ENCODE data around the gene MGME1.

Gene MGME1

DNA sequence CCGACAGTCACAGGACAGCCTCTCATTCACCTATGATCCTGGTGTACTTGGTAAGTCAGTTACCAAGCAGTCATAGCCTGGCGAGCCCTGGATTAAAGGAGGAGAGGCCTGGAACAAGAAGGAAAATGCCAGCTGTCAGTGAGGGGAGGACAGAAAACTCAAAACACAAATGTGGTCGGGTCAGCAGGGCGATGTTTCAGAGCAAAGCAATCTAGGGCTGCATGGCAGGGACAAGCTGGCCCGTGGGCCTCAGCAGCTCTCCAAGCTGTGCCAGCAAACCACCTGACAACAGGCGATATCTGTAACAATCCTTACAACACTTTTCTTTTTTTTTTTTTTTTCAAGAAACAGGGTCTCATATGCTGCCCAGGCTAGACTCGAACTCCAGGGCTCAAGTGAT lies 40.3 kb downstream of the MGME1 start:
- TF ChIP-seq SIN3A (IDR thresholded peaks at IDR 0.05; ENCODE audit: borderline replicate concordance, insufficient read depth, low read length), result no peak
- no peak for TF ChIP-seq TAF1 (IDR thresholded peaks at IDR 0.05; ENCODE audit: borderline replicate concordance, insufficient read depth, low read length)

DNA sequence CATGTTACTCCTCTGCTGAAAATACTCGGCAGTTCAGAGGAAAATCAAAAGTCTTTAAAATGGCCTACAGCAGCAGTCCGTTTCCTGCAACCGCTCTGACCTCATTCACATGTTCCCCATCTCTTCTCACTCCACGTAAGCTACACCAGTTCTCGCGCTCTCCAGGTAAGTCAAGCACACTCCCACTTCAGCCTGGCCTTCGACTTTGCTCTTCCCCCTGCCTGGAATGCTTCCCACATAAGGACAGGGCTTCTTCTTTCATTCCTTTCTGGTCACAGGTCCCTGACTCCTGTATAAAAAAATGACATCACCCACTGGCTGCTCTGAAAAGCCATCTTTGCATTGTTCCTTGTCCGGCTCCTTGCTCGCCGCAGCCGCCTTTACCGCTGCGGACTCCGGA lies 42.7 kb downstream of the MGME1 start:
- TF ChIP-seq, protein P1, sequence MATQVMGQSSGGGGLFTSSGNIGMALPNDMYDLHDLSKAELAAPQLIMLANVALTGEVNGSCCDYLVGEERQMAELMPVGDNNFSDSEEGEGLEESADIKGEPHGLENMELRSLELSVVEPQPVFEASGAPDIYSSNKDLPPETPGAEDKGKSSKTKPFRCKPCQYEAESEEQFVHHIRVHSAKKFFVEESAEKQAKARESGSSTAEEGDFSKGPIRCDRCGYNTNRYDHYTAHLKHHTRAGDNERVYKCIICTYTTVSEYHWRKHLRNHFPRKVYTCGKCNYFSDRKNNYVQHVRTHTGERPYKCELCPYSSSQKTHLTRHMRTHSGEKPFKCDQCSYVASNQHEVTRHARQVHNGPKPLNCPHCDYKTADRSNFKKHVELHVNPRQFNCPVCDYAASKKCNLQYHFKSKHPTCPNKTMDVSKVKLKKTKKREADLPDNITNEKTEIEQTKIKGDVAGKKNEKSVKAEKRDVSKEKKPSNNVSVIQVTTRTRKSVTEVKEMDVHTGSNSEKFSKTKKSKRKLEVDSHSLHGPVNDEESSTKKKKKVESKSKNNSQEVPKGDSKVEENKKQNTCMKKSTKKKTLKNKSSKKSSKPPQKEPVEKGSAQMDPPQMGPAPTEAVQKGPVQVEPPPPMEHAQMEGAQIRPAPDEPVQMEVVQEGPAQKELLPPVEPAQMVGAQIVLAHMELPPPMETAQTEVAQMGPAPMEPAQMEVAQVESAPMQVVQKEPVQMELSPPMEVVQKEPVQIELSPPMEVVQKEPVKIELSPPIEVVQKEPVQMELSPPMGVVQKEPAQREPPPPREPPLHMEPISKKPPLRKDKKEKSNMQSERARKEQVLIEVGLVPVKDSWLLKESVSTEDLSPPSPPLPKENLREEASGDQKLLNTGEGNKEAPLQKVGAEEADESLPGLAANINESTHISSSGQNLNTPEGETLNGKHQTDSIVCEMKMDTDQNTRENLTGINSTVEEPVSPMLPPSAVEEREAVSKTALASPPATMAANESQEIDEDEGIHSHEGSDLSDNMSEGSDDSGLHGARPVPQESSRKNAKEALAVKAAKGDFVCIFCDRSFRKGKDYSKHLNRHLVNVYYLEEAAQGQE (IDR thresholded peaks at IDR 0.05; ENCODE audit: insufficient read depth in 1 of 2, low read depth in 2 of 2, low read length in 2 of 2), result no peak
- no peak for TF ChIP-seq TAF1 (IDR thresholded peaks at IDR 0.05; ENCODE audit: borderline replicate concordance, insufficient read depth, low read length)
- no peak for TF ChIP-seq FOXP2 (optimal IDR thresholded peaks at IDR 0.05; ENCODE audit: borderline replicate concordance, extremely low read depth, extremely low read length, insufficient read depth)
- no peak for TF ChIP-seq SIN3A (IDR thresholded peaks at IDR 0.05; ENCODE audit: borderline replicate concordance, insufficient read depth, low read length)
- TF ChIP-seq POLR2AphosphoS5 (IDR thresholded peaks at IDR 0.05; ENCODE audit: low read depth, low read length), result no peak

DNA sequence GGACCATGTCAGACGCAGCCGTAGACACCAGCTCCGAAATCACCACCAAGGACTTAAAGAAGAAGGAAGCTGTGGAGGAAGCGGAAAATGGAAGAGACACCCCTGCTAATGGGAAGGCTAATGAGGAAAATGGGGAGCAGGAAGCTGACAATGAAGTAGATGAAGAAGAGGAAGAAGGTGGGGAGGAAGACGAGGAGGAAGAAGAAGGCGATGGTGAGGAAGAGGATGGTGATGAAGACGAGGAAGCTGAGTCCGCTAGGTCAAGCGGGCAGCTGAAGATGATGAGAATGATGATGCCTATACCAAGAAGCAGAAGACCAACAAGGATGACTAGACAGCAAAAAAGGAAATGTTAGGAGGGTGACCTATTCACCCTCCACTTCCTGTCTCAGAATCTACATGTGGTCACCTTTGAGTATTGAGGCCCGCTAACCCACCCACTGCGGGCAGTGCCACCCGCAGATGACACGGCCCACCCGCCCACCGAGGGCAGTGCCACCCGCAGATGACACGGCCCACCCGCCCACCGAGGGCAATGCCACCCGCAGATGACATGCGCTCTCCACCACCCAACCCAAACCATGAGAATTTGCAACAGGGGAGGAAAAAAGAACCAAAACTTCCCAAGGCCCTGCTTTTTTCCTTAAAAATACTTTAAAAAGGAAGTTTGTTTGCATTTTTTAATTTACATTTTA lies 43.3 kb downstream of the MGME1 start:
- no peak for TF ChIP-seq SIN3A (IDR thresholded peaks at IDR 0.05; ENCODE audit: borderline replicate concordance, insufficient read depth, low read length)
- no peak for TF ChIP-seq FOXP2 (optimal IDR thresholded peaks at IDR 0.05; ENCODE audit: borderline replicate concordance, extremely low read depth, extremely low read length, insufficient read depth)
- TF ChIP-seq POLR2AphosphoS5 (IDR thresholded peaks at IDR 0.05; ENCODE audit: low read depth, low read length), result no peak
- TF ChIP-seq, protein P1 (IDR thresholded peaks at IDR 0.05; ENCODE audit: insufficient read depth in 1 of 2, low read depth in 2 of 2, low read length in 2 of 2), result no peak
- no peak for TF ChIP-seq TAF1 (IDR thresholded peaks at IDR 0.05; ENCODE audit: borderline replicate concordance, insufficient read depth, low read length)

DNA sequence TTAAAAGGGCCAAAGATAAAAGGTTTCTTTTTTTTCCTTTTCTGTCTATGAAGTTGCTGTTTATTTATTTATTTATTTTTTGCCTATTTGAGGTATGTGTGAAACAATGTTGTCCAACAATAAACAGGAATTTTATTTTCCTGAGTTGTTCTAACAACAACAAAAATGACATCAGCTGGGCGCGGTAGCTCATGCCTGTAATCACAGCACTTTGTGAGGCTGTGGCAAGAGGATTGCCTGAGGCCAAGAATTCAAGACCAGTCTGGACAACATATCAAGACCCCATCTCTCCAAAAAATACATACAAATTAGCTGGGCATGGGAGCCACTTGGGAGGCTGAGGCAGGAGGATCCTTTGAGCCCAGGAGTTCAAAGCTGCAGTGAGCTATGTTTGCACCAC lies 44.1 kb downstream of the MGME1 start:
- TF ChIP-seq SIN3A (IDR thresholded peaks at IDR 0.05; ENCODE audit: borderline replicate concordance, insufficient read depth, low read length) (no peak), POLR2AphosphoS5 (IDR thresholded peaks at IDR 0.05; ENCODE audit: low read depth, low read length) (no peak), TAF1 (IDR thresholded peaks at IDR 0.05; ENCODE audit: borderline replicate concordance, insufficient read depth, low read length) (no peak), FOXP2 (optimal IDR thresholded peaks at IDR 0.05; ENCODE audit: borderline replicate concordance, extremely low read depth, extremely low read length, insufficient read depth) (no peak)
- TF ChIP-seq, protein P1 (IDR thresholded peaks at IDR 0.05; ENCODE audit: insufficient read depth in 1 of 2, low read depth in 2 of 2, low read length in 2 of 2), result no peak

DNA sequence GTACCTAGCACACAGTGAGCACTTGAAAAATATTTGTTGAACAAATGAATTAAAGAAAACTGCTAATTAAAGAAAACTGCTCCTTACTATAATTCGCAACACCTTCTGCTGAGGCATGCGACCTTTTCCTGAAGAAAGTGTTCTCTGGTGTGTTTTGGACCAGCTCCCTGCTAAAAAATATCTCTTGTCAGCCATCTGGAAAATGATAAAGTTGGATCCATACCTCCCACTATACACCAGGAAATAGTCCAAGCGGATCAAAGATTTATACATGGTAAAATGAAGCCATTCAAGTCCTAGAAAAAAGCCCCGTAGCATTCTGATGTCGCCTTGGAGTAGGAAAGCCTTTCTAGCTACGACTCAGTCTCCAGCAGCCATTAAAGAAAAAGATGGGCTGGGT lies 45.6 kb downstream of the MGME1 start:
- TF ChIP-seq FOXP2 (optimal IDR thresholded peaks at IDR 0.05; ENCODE audit: borderline replicate concordance, extremely low read depth, extremely low read length, insufficient read depth), result no peak
- no peak for TF ChIP-seq TAF1 (IDR thresholded peaks at IDR 0.05; ENCODE audit: borderline replicate concordance, insufficient read depth, low read length)
- TF ChIP-seq, protein P1 (IDR thresholded peaks at IDR 0.05; ENCODE audit: insufficient read depth in 1 of 2, low read depth in 2 of 2, low read length in 2 of 2), result no peak
- no peak for TF ChIP-seq SIN3A (IDR thresholded peaks at IDR 0.05; ENCODE audit: borderline replicate concordance, insufficient read depth, low read length)
- TF ChIP-seq POLR2AphosphoS5 (IDR thresholded peaks at IDR 0.05; ENCODE audit: low read depth, low read length), result no peak

Data from PFSK-1 (cell line).